IMR-90 (cell line): ENCODE measurements around the gene ACKR2. TPM values are rescaled to one million over a fixed set of nuclear protein-coding genes. Genes with fewer than 3 reads are reported as not detected.
A peak's percentile ranks its signal among the peaks of the same experiment; 100 is the strongest.

Source experiments
- ATAC-seq: fragments of 200-7000 bp; cut with Tn5 transposase; 2 replicates; pipeline ENCODE4 v1.9.1; 2020; ENCODE audit warnings: low read depth, mild to moderate bottlenecking, moderate library complexity
- BruUV-seq: library from RNA; stranded (reverse); fragments of 400-500 nt; replicated peaks from 2 replicates; lab custom pipeline; 2021; lab: Mats Ljungman, UMichigan
- CTCF ChIA-PET: fragments of 300-600 bp; formaldehyde crosslinking; extraction: SDS; loops from one replicate; lab custom pipeline; 2021; ENCODE audit warnings: antibody characterized with exemption; lab: Yijun Ruan, JAX
- POLR2A ChIA-PET: fragments of 300-600 bp; sonication (Branson Sonifier 250); formaldehyde crosslinking; loops from one replicate; lab custom pipeline; 2022; ENCODE audit warnings: antibody characterized with exemption; ENCODE audit not compliant: unreplicated experiment; lab: Charles Lee
- DNase-seq: peaks from one replicate; pipeline ENCODE4 v3.0.0; 2013
- H2AFZ ChIP-seq: replicated peaks from 2 replicates; pipeline ENCODE3; 2013; ENCODE audit warnings: low read length, mild to moderate bottlenecking; ENCODE audit not compliant: poor library complexity
- H2AK5ac ChIP-seq: 2 replicates; pipeline ENCODE4 v1.6.1; 2013; ENCODE audit warnings: low read depth, low read length, inconsistent platforms
- H2AK9ac ChIP-seq: replicated peaks from 2 replicates; pipeline ENCODE3; 2013; ENCODE audit warnings: mild to moderate bottlenecking, low read depth, low read length, moderate library complexity; ENCODE audit not compliant: poor library complexity
- H2BK120ac ChIP-seq: 2 replicates; pipeline ENCODE4 v1.6.1; 2013; ENCODE audit warnings: low read depth, low read length, inconsistent platforms
- H2BK15ac ChIP-seq: 3 replicates; pipeline ENCODE4 v1.6.1; 2013; ENCODE audit warnings: low read depth, low read length, inconsistent platforms
- H2BK20ac ChIP-seq: 2 replicates; pipeline ENCODE4 v1.6.1; 2013; ENCODE audit warnings: low read depth, mild to moderate bottlenecking, inconsistent platforms, low read length, moderate library complexity
- H2BK5ac ChIP-seq: 2 replicates; pipeline ENCODE4 v1.6.1; 2013; ENCODE audit warnings: mild to moderate bottlenecking, low read depth, low read length, inconsistent platforms; ENCODE audit not compliant: poor library complexity, severe bottlenecking
- H3K14ac ChIP-seq: replicated peaks from 2 replicates; pipeline ENCODE4 v1.6.1; 2013; ENCODE audit warnings: low read depth, low read length, inconsistent platforms
- H3K18ac ChIP-seq: 2 replicates; pipeline ENCODE4 v1.6.1; 2013; ENCODE audit warnings: low read depth, low read length, control low read depth
- H3K23ac ChIP-seq: 2 replicates; pipeline ENCODE4 v1.6.1; 2013; ENCODE audit warnings: low read depth, low read length, inconsistent platforms
- H3K27ac ChIP-seq: 2 replicates; pipeline ENCODE4 v1.5.1; 2013; ENCODE audit warnings: mild to moderate bottlenecking, control low read depth, low read length; ENCODE audit not compliant: insufficient read depth
- H3K27me3 ChIP-seq: 2 replicates; pipeline ENCODE4 v1.6.1; 2013; ENCODE audit warnings: low read length; ENCODE audit not compliant: control insufficient read depth, insufficient read depth
- H3K36me3 ChIP-seq: 2 replicates; pipeline ENCODE4 v1.6.1; 2013; ENCODE audit warnings: low read length, mixed read lengths; ENCODE audit not compliant: control insufficient read depth, insufficient read depth
- H3K4ac ChIP-seq: 2 replicates; pipeline ENCODE4 v1.6.1; 2013; ENCODE audit warnings: low read depth, low read length, inconsistent platforms
- H3K4me1 ChIP-seq: 2 replicates; pipeline ENCODE4 v1.6.1; 2013; ENCODE audit warnings: low read length, mixed read lengths; ENCODE audit not compliant: control insufficient read depth, insufficient read depth
- H3K4me2 ChIP-seq: 2 replicates; pipeline ENCODE4 v1.6.1; 2013; ENCODE audit warnings: low read depth, mild to moderate bottlenecking, control low read depth, low read length, moderate library complexity
- H3K4me3 ChIP-seq: 2 replicates; pipeline ENCODE4 v1.5.1; 2013; ENCODE audit warnings: low read depth, mild to moderate bottlenecking, control low read depth, low read length, moderate library complexity; ENCODE audit not compliant: insufficient read depth
- H3K56ac ChIP-seq: 2 replicates; pipeline ENCODE4 v1.6.1; 2013; ENCODE audit warnings: low read length, inconsistent platforms; ENCODE audit not compliant: insufficient read depth; ENCODE audit errors: extremely low read depth
- H3K79me1 ChIP-seq, 2 experiments: 2 replicates each; pipeline ENCODE4 v1.6.1; 2013; ENCODE audit warnings: low read length in 2 of 2, inconsistent platforms in 1 of 2, low read depth in 1 of 2
- H3K9ac ChIP-seq: 2 replicates; pipeline ENCODE4 v1.6.1; 2013; ENCODE audit warnings: low read depth, low read length, control low read depth
- H3K9me1 ChIP-seq: 2 replicates; pipeline ENCODE4 v1.6.1; 2013; ENCODE audit warnings: low read length, inconsistent platforms; ENCODE audit not compliant: insufficient read depth
- H3K9me3 ChIP-seq: 2 replicates; pipeline ENCODE4 v1.6.1; 2013; ENCODE audit warnings: low read length; ENCODE audit not compliant: control insufficient read depth, insufficient read depth
- H4K20me1 ChIP-seq: 2 replicates; pipeline ENCODE4 v1.6.1; 2013; ENCODE audit warnings: low read length, inconsistent platforms; ENCODE audit not compliant: insufficient read depth
- H4K5ac ChIP-seq: 2 replicates; pipeline ENCODE4 v1.6.1; 2013; ENCODE audit warnings: mild to moderate bottlenecking, low read depth, low read length, control low read depth
- H4K8ac ChIP-seq, 2 experiments: 2 replicates each; pipeline ENCODE4 v1.6.1; 2013; ENCODE audit warnings: low read depth in 2 of 2, low read length in 2 of 2, control low read depth in 1 of 2, inconsistent platforms in 1 of 2
- H4K91ac ChIP-seq: 2 replicates; pipeline ENCODE4 v1.6.1; 2013; ENCODE audit warnings: low read depth, low read length, inconsistent platforms; ENCODE audit not compliant: insufficient read depth
- BHLHE40 ChIP-seq: fragments of 150-350 bp; IDR thresholded peaks from 2 replicates; pipeline ENCODE4 v1.6.1; 2016; ENCODE audit warnings: mild to moderate bottlenecking, low read depth, low read length
- CEBPB ChIP-seq: IDR thresholded peaks from 2 replicates; pipeline ENCODE4 v1.6.1; 2012; ENCODE audit warnings: low read depth, low read length, improper control_type of control experiment
- CHD1 ChIP-seq: IDR thresholded peaks from 2 replicates; pipeline ENCODE4 v1.6.1; 2012; ENCODE audit warnings: low read depth, low read length, improper control_type of control experiment
- ELK1 ChIP-seq: fragments of 150-350 bp; IDR thresholded peaks from 2 replicates; pipeline ENCODE4 v1.6.1; 2016; ENCODE audit warnings: low read depth, mild to moderate bottlenecking, low read length, moderate library complexity, borderline replicate concordance
- FOS ChIP-seq: fragments of 150-350 bp; IDR thresholded peaks from 2 replicates; pipeline ENCODE4 v1.6.1; 2016; ENCODE audit warnings: low read depth, low read length
- MAFK ChIP-seq: IDR thresholded peaks from 2 replicates; pipeline ENCODE4 v1.6.1; 2012; ENCODE audit warnings: low read depth, low read length, improper control_type of control experiment
- MAZ ChIP-seq: IDR thresholded peaks from 2 replicates; pipeline ENCODE4 v1.6.1; 2012; ENCODE audit warnings: low read depth, mild to moderate bottlenecking, low read length, improper control_type of control experiment, moderate library complexity, borderline replicate concordance
- MXI1 ChIP-seq: IDR thresholded peaks from 2 replicates; pipeline ENCODE4 v1.6.1; 2012; ENCODE audit warnings: low read depth, mild to moderate bottlenecking, low read length, moderate library complexity, borderline replicate concordance
- NFE2L2 ChIP-seq: fragments of 150-350 bp; IDR thresholded peaks from 2 replicates; pipeline ENCODE4 v1.6.1; 2016; ENCODE audit warnings: low read depth, mild to moderate bottlenecking, low read length
- POLR2A ChIP-seq: IDR thresholded peaks from 2 replicates; pipeline ENCODE4 v1.6.1; 2012; ENCODE audit warnings: mild to moderate bottlenecking, low read depth, low read length
- RAD21 ChIP-seq: IDR thresholded peaks from 2 replicates; pipeline ENCODE4 v1.6.1; 2012; ENCODE audit warnings: low read length, improper control_type of control experiment
- RCOR1 ChIP-seq: IDR thresholded peaks from 2 replicates; pipeline ENCODE4 v1.6.1; 2012; ENCODE audit warnings: mild to moderate bottlenecking, low read length, improper control_type of control experiment; ENCODE audit not compliant: insufficient replicate concordance
- RFX5 ChIP-seq: IDR thresholded peaks from 2 replicates; pipeline ENCODE4 v1.8.0; 2012; ENCODE audit warnings: low read depth, mild to moderate bottlenecking, low read length, moderate library complexity
- SMC3 ChIP-seq: fragments of 150-350 bp; IDR thresholded peaks from 2 replicates; pipeline ENCODE4 v1.6.1; 2016; ENCODE audit warnings: low read depth, mild to moderate bottlenecking, antibody characterized with exemption, low read length, moderate library complexity
- USF2 ChIP-seq: fragments of 150-350 bp; IDR thresholded peaks from 2 replicates; pipeline ENCODE4 v1.6.1; 2017; ENCODE audit warnings: mild to moderate bottlenecking, antibody characterized with exemption, low read length, low read depth
- WGBS, 2 experiments: methylation state at CpG; one replicate each; pipeline versions ENCODE4 v1.1.5 to v1.1.7; 2013; ENCODE audit warnings: missing lambda C conversion rate in 2 of 2; ENCODE audit not compliant: insufficient read length in 1 of 2; ENCODE audit errors: extremely low coverage in 2 of 2; 5-methylcytosine and 5-hydroxymethylcytosine counted together
- dilution Hi-C: fragments of 300-500 bp; cut with HindIII; formaldehyde crosslinking; loops from one replicate; pipeline ENCODE4 v1.14.3; 2018; ENCODE audit warnings: low sequenced_read_pairs; ENCODE audit not compliant: unreplicated experiment
- in situ Hi-C: fragments of 300-500 bp; cut with MboI; formaldehyde crosslinking; loops from 3 replicates; pipeline ENCODE4 v1.14.3; 2019; ENCODE audit warnings: low sequenced_read_pairs, inconsistent platforms, mixed read lengths
- intact Hi-C: fragments of 100-400 bp; cut with micrococcal nuclease; formaldehyde crosslinking; loops from 2 replicates; pipeline ENCODE4 v1.10.0; 2022
- polyA plus RNA-seq, 3 experiments: library from polyadenylated mRNA; depleted of rRNA; stranded (reverse); fragments of >200 nt; gene quantifications; 2 replicates each; pipeline ENCODE4 v1.2.3, GENCODE V29; 2012; ENCODE audit warnings: low replicate concordance in 1 of 3
- total RNA-seq: library from RNA; depleted of rRNA; stranded (reverse); fragments of >200 nt; gene quantifications from 2 replicates; pipeline ENCODE4 v1.2.3, GENCODE V29; 2012
- TF ChIP-seq, protein P1 (sequence below): conservative IDR thresholded peaks from 2 replicates; pipeline ENCODE4 v1.5.1; 2012; ENCODE audit warnings: mild to moderate bottlenecking, low read depth, low read length, improper control_type of control experiment

The ACKR2 gene
- total and polyA plus RNA-seq, 2 of the 4 experiments (the other 2 are of a cell fraction), result 0.10 TPM; not detected in 1

GRCh38 chr3:42763021-42763420 is 46.2 kb upstream of the ACKR2 start:
- no peak overlapping the region for H4K5ac ChIP-seq
- H3K18ac ChIP-seq, result no peak overlapping the region
- H2AK9ac ChIP-seq, result no peak overlapping the region
- no TSS peak for BruUV-seq
- H2BK20ac ChIP-seq, result no peak overlapping the region
- no peak overlapping the region for H2BK120ac ChIP-seq
- no peak overlapping the region for H3K4ac ChIP-seq
- H3K9ac ChIP-seq, result no peak overlapping the region
- H2BK5ac ChIP-seq, result no peak overlapping the region
- H4K20me1 ChIP-seq, result no peaks in the 10 kb centered on the region
- intact Hi-C loops (no loop called here), dilution Hi-C loops (no loop called here), in situ Hi-C loops (no loop called here)
- WGBS, 2 experiments, result 67% methylated on average over 1 of the region's 2 CpGs; no CpG with 5 or more reads in 1 of the 2 experiments
- no peaks in the 10 kb centered on the region for H3K9me3 ChIP-seq
- ATAC-seq, result peak; percentile 86
- no peak overlapping the region for H3K4me3 ChIP-seq
- H3K4me1 ChIP-seq, result no peaks in the 10 kb centered on the region; the same call in 1 of the 2 replicates
- no peak overlapping the region for H3K56ac ChIP-seq
- DNase-seq, result peak; percentile 81
- H3K9me1 ChIP-seq, result no peaks in the 10 kb centered on the region
- no peak for TF ChIP-seq CEBPB
- TF ChIP-seq MAFK, result no peak
- TF ChIP-seq RFX5, result no peak
- TF ChIP-seq USF2, result no peak
- no peak for TF ChIP-seq SMC3
- TF ChIP-seq, protein P1, sequence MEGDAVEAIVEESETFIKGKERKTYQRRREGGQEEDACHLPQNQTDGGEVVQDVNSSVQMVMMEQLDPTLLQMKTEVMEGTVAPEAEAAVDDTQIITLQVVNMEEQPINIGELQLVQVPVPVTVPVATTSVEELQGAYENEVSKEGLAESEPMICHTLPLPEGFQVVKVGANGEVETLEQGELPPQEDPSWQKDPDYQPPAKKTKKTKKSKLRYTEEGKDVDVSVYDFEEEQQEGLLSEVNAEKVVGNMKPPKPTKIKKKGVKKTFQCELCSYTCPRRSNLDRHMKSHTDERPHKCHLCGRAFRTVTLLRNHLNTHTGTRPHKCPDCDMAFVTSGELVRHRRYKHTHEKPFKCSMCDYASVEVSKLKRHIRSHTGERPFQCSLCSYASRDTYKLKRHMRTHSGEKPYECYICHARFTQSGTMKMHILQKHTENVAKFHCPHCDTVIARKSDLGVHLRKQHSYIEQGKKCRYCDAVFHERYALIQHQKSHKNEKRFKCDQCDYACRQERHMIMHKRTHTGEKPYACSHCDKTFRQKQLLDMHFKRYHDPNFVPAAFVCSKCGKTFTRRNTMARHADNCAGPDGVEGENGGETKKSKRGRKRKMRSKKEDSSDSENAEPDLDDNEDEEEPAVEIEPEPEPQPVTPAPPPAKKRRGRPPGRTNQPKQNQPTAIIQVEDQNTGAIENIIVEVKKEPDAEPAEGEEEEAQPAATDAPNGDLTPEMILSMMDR, result no peak
- no peak for TF ChIP-seq RAD21
- no peak for TF ChIP-seq NFE2L2
- TF ChIP-seq MXI1, result no peak
- no peak for TF ChIP-seq CHD1
- no peak for TF ChIP-seq RCOR1
- no peak for TF ChIP-seq FOS
- TF ChIP-seq POLR2A, result no peak
- no peak for TF ChIP-seq MAZ
- no peak for TF ChIP-seq BHLHE40
- TF ChIP-seq ELK1, result no peak
- no peak overlapping the region for H2AK5ac ChIP-seq
- CTCF ChIA-PET, result interaction anchor here (0.7 to 1.1 kb wide), 3 partner anchors 13 to 78 kb away, joined by 3 read pairs; no protein-coding TSS in a partner anchor
- POLR2A ChIA-PET, result no interaction called here
- H3K23ac ChIP-seq, result no peak overlapping the region
- no peaks in the 10 kb centered on the region for H3K79me1 ChIP-seq
- H4K8ac ChIP-seq, result no peak overlapping the region
- H3K4me2 ChIP-seq, result peak overlapping the region; percentile 71; the same call in 1 of the 2 replicates
- no peak overlapping the region for H2BK15ac ChIP-seq
- H4K91ac ChIP-seq, result no peak overlapping the region
- no peak overlapping the region for H3K14ac ChIP-seq
- H3K36me3 ChIP-seq, result no peaks in the 10 kb centered on the region
- no peaks in the 10 kb centered on the region; the same call in 1 of the 2 replicates for H3K27me3 ChIP-seq
- no peak overlapping the region for H3K27ac ChIP-seq
- no peak overlapping the region for H2AFZ ChIP-seq
